Subcutaneous abdominal adipose tissue (tissue), 5 donors: ENCODE measurements around the gene TGFBR3.

ENCODE experiments used
- H3K27ac ChIP-seq: one replicate; pipeline ENCODE4 v1.7.0; 2013; ENCODE audit warnings: low read depth, mild to moderate bottlenecking, inconsistent platforms, low read length, moderate library complexity
- H3K27me3 ChIP-seq, 5 donors: one replicate each; pipeline ENCODE4 v1.7.0; 2013; ENCODE audit warnings: low read length in 5 of 5, inconsistent platforms in 1 of 5; ENCODE audit not compliant: control insufficient read depth in 5 of 5, insufficient read depth in 4 of 5
- H3K36me3 ChIP-seq, 5 donors: one replicate each; pipeline ENCODE4 v1.7.0; 2013; ENCODE audit warnings: low read length in 5 of 5; ENCODE audit not compliant: control insufficient read depth in 5 of 5, insufficient read depth in 5 of 5
- H3K4me1 ChIP-seq, 5 donors: one replicate each; pipeline ENCODE4 v1.7.0; 2013; ENCODE audit warnings: low read length in 5 of 5, mild to moderate bottlenecking in 3 of 5, moderate library complexity in 1 of 5; ENCODE audit not compliant: control insufficient read depth in 5 of 5, insufficient read depth in 5 of 5
- H3K4me3 ChIP-seq, 5 donors: one replicate each; pipeline ENCODE4 v1.7.0; 2013; ENCODE audit warnings: low read length in 5 of 5, low read depth in 1 of 5
- H3K9ac ChIP-seq, 5 donors: one replicate each; pipeline ENCODE4 v1.7.0; 2013; ENCODE audit warnings: low read length in 5 of 5, mild to moderate bottlenecking in 4 of 5, moderate library complexity in 3 of 5
- H3K9me3 ChIP-seq, 5 donors: one replicate each; pipeline ENCODE4 v1.7.0; 2013; ENCODE audit warnings: low read length in 5 of 5; ENCODE audit not compliant: control insufficient read depth in 5 of 5
- donor health status: healthy.
- donor health status: healthy.
- donor health status: healthy.
- donor health status: healthy.
- donor health status: healthy.

Gene TGFBR3

DNA sequence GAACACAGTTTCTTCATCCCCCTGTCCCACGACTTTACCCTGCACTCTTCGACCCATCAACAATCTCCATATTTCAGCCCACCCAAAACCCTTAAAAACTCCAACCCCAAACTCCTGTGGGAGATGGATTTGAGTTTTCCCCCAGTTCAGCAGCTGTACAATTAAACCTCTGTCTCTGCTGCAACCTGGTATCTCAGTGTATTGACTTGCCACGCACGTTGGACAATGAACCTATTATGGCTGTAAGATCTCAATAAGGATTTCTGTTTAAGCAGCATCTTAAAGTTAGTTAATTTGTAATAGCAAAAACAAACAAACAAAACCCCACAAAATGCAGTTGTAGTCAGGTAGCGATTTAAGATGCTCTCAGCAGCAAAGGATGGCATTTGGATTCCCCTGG lies 119.1 kb downstream of the TGFBR3 start:
- H3K9me3 ChIP-seq = no peaks in the 10 kb centered on the region
- H3K36me3 ChIP-seq = peaks cover 4 to 14% (median 5%) of the 10 kb centered on the region in 5 donors
- H3K4me3 ChIP-seq = no peak overlapping the region
- peaks cover 0 to 39% (median 19%) of the 10 kb centered on the region in 5 donors for H3K4me1 ChIP-seq
- H3K27ac ChIP-seq = no peak overlapping the region
- H3K9ac ChIP-seq = no peak overlapping the region
- no peaks in the 10 kb centered on the region for H3K27me3 ChIP-seq

DNA sequence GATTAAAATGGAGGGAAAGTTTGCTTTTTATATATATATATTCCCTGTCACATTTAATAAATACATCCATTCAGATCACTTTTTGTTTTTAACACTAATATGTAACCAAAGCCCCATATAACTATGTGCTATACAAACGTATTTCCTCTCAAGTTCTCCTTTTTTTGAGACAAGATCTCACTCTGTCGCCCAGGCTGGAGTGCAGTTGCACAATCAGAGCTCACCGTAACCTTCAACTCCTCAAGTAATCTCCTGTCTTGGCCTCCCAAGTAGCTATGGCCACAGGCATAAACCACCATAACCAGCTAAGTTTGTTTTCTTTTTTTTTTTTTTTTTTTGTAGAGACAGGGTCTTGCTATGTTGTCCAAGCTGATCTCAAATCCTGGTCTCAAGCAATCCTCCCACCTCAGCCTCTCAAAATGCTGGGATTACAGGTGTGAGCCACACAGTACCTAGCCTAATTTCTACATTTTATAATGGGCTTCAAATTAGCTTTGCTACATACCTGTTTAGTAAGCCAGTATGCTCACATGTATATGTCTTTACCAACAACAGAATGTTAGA lies 120.0 kb downstream of the TGFBR3 start:
- Histone ChIP-seq H3K36me3 (peaks cover 4 to 14% (median 5%) of the 10 kb centered on the region in 5 donors), H3K9ac (no peak overlapping the region), H3K27me3 (no peaks in the 10 kb centered on the region), H3K27ac (no peak overlapping the region), H3K4me1 (peaks cover 0 to 48% (median 25%) of the 10 kb centered on the region in 5 donors), H3K9me3 (no peaks in the 10 kb centered on the region), H3K4me3 (no peak overlapping the region)

DNA sequence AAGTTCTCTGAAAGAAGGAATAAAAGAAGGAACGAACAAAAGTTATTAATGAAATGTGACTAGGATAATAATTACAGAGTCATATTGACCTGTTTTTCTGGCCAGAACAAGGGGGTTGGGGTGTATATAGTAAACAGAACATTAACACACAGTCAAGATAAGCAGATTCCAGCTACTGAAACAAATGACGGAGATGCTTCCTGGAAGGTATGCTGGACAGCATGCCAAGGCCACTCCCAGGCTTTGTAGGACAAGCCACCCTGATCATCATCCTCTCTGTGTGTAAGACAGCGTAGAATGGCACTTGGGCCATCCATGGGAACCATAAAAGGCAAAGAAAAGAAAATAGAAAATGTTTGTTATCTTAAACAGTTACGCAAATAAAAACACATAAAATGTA lies 120.7 kb downstream of the TGFBR3 start:
- peak overlapping the region; percentile 59 for H3K27ac ChIP-seq
- no peaks in the 10 kb centered on the region for H3K27me3 ChIP-seq
- H3K9ac ChIP-seq = no peak overlapping the region
- H3K4me1 ChIP-seq = peaks cover 0 to 55% (median 31%) of the 10 kb centered on the region in 5 donors
- no peak overlapping the region for H3K4me3 ChIP-seq
- H3K36me3 ChIP-seq = peaks cover 4 to 10% (median 6%) of the 10 kb centered on the region in 5 donors
- H3K9me3 ChIP-seq = no peaks in the 10 kb centered on the region

DNA sequence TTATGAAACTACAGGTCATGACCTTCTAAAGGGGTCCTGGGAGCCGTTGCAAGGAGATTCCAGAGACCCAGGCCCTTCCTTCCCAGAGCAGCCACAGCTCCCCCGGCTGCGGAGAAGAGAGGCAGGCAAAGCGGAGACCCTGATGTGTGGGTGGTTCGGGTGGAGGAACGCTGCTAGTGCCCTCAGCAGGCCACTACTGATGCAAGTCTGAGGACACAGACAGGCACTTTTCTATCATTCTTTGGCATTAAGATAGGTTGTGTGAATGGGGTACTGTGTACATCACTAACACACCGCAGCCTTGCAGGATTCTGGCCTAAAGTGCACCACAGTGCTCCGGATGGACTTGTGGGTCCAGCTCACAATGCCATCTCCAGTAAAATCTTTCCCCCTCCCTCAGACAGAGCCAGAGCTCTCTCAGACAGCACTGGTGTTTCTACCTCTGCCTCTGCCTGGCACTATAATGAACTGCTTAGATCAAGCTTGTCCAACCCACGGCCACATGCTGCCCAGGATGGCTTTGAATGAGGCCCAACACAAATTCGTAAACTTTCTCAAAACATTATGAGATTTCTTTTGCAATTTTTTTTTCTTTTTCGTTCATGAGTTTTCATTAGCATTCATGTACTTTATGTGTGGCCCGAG lies 121.4 kb downstream of the TGFBR3 start:
- no peaks in the 10 kb centered on the region for H3K27me3 ChIP-seq
- H3K27ac ChIP-seq = peak overlapping the region; percentile 59
- H3K9ac ChIP-seq = no peak overlapping the region
- peaks cover 4 to 10% (median 6%) of the 10 kb centered on the region in 5 donors for H3K36me3 ChIP-seq
- H3K4me3 ChIP-seq = no peak overlapping the region
- H3K9me3 ChIP-seq = no peaks in the 10 kb centered on the region
- H3K4me1 ChIP-seq = peaks cover 0 to 55% (median 32%) of the 10 kb centered on the region in 5 donors

DNA sequence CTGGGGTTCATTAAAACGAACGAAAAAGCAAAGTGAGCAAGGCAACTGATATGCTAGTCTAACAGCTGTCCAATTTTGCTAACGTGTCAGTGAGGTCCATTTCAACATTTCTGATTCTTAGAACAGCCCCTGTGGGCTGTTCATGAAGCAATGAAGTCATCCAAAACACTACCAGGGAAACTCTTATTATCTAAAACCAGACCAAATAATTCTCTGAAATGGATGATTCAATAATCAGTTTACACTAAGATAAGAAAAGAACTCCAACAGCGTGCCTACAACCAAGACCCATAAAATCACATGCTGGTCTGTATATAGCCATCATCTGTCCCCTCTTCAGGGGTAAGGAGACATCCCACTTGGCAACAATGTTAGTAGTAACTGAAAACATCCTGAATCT lies 122.7 kb downstream of the TGFBR3 start:
- peaks cover 0 to 67% (median 37%) of the 10 kb centered on the region in 5 donors for H3K4me1 ChIP-seq
- peaks cover 4 to 13% (median 8%) of the 10 kb centered on the region in 5 donors for H3K36me3 ChIP-seq
- H3K27me3 ChIP-seq = no peaks in the 10 kb centered on the region
- peak overlapping the region; percentile 59 for H3K27ac ChIP-seq
- no peak overlapping the region for H3K9ac ChIP-seq
- H3K4me3 ChIP-seq = no peak overlapping the region
- H3K9me3 ChIP-seq = no peaks in the 10 kb centered on the region

DNA sequence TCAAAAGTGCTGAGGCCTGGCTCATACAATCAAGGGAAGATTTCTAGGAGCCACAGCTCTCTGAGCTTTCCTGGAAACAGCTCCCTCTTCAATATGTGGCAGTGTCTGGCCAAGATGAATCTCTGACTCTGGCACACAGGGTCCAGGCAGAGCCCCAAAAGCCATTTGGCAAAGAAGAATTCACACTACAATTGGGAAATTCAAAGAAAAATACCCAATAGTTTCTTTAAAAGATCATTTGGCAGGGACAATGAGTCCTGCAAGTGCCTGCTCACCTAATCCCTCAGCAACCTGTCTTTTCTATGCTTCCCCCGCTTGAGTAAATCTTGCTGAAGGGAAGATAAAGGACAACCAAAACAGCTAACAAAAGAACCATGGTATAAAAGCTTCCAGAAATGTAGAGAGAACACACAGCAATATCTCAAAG lies 124.6 kb downstream of the TGFBR3 start:
- no peaks in the 10 kb centered on the region for H3K9me3 ChIP-seq
- H3K4me3 ChIP-seq = no peak overlapping the region
- peaks cover 3 to 16% (median 8%) of the 10 kb centered on the region in 5 donors for H3K36me3 ChIP-seq
- H3K9ac ChIP-seq = peak overlapping the region in 2 of 5 donors; percentile 18 to 48
- no peaks in the 10 kb centered on the region for H3K27me3 ChIP-seq
- H3K27ac ChIP-seq = peak overlapping the region; percentile 59
- H3K4me1 ChIP-seq = peaks cover 0 to 78% (median 44%) of the 10 kb centered on the region in 5 donors

DNA sequence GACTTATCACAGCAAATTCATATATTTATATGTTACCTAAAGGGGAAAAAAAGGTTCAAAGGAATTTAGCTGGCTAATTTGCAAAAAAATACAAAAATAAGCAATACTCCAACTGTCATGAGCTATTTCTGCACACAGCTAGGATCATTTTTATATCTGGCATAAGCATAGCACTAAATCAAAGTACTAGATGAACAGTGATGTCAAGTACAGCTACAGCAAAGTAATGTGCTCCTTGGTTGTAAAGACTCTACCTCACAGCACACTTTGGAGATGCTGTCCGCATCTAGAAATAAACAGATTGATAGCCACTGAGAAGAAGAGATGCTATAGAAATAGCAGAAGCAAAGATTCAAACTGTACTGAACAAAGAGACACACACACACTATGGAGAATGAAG lies 125.4 kb downstream of the TGFBR3 start:
- no peaks in the 10 kb centered on the region for H3K27me3 ChIP-seq
- peak overlapping the region in 1 of 5 donors; percentile 5 for H3K9ac ChIP-seq
- H3K4me1 ChIP-seq = peaks cover 0 to 79% (median 47%) of the 10 kb centered on the region in 5 donors
- peaks cover 3 to 21% (median 11%) of the 10 kb centered on the region in 5 donors for H3K36me3 ChIP-seq
- H3K27ac ChIP-seq = peak overlapping the region; percentile 77
- no peak overlapping the region for H3K4me3 ChIP-seq
- no peaks in the 10 kb centered on the region for H3K9me3 ChIP-seq

DNA sequence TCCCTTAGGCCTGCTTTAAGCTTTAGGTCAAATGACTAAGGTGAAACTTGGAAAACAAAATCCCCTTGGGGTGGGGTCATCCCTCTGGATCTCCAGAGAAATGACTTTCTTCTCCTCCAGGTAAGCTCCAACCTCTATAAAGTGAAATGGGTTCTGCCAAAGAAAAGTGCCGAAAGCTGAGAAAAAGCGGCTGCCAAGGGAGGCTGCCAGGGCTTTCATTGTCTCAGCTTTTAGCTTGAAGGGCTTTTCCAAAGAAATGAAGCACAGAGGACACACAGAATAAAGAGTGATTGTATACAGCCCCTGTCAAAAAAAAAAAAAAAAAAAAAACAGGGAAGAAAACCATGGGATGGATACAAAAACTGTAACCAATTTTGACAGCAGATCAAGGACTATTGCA lies 126.9 kb downstream of the TGFBR3 start:
- no peak overlapping the region for H3K9ac ChIP-seq
- H3K27me3 ChIP-seq = no peaks in the 10 kb centered on the region
- H3K27ac ChIP-seq = peak overlapping the region; percentile 77
- H3K36me3 ChIP-seq = peaks cover 0 to 18% (median 5%) of the 10 kb centered on the region in 5 donors
- H3K4me3 ChIP-seq = no peak overlapping the region
- H3K4me1 ChIP-seq = peaks cover 0 to 86% (median 57%) of the 10 kb centered on the region in 5 donors
- H3K9me3 ChIP-seq = no peaks in the 10 kb centered on the region

DNA sequence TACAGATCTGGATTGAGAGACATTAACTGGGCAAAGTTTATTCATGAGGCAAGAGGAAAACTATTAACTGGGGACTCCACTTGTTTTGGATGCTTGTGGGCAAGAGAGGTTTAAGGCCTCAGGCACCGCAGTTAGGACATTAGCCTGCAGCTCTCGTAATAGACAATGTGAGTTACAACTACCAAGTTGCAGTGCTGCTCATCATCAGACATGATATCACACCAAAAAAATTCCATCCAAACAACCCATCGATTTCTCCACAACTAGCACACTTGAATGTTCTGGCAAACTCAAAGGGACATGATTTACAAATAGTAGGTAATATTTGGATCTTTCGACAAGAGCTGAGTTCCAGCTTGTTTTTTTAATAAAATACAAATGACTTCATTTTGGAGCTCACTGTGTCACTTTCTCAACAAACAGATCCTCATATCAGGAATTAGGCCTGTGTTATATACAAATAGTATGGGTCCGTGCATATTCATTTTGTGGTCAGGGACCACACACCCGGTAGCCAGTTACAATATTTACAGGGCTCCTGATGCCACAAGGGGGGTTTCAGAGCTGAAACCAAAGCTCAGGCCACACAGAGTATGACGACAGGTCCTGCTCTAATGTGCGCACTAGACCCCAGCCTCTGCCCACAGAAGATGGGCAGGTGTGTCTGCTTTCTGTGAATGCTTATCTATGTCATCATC lies 128.0 kb downstream of the TGFBR3 start:
- Histone ChIP-seq H3K36me3 (peaks cover 0 to 23% (median 10%) of the 10 kb centered on the region in 5 donors), H3K4me1 (peaks cover 0 to 78% (median 51%) of the 10 kb centered on the region in 5 donors), H3K9ac (peak overlapping the region in 1 of 5 donors; percentile 57), H3K27me3 (no peaks in the 10 kb centered on the region), H3K4me3 (no peak overlapping the region), H3K27ac (peak overlapping the region; percentile 77), H3K9me3 (no peaks in the 10 kb centered on the region)
